SK-N-SH (cell line): ENCODE data around the gene AHDC1.

Experiments
- CTCF ChIP-seq: fragments of 200-600 bp; sonication (generic); IDR thresholded peaks from 2 replicates; pipeline ENCODE4 v1.6.1; 2017; ENCODE audit warnings: antibody characterized with exemption, mild to moderate bottlenecking, moderate library complexity
- ELF1 ChIP-seq: IDR thresholded peaks from 2 replicates; pipeline ENCODE4 v1.4.0; 2012
- EP300 ChIP-seq, 2 experiments: IDR thresholded peaks; 2 replicates each; pipeline versions ENCODE4 v1.4.0 to v1.6.1; 2012; ENCODE audit warnings: borderline replicate concordance in 1 of 2, low read depth in 1 of 2, low read length in 1 of 2
- FOXM1 ChIP-seq: IDR thresholded peaks from 2 replicates; pipeline ENCODE4 v1.4.0; 2012; ENCODE audit warnings: low read depth, mild to moderate bottlenecking
- NFIC ChIP-seq: IDR thresholded peaks from 2 replicates; pipeline ENCODE4 v1.4.0; 2012; ENCODE audit warnings: borderline replicate concordance
- RCOR1 ChIP-seq: fragments of 150-350 bp; IDR thresholded peaks from 2 replicates; pipeline ENCODE4 v1.6.1; 2017; ENCODE audit warnings: antibody characterized with exemption, low read length
- RFX5 ChIP-seq: IDR thresholded peaks from 2 replicates; pipeline ENCODE4 v1.6.1; 2012; ENCODE audit warnings: mild to moderate bottlenecking, improper control_type of control experiment, low read length
- SIN3A ChIP-seq: IDR thresholded peaks from 2 replicates; pipeline ENCODE4 v1.6.1; 2012; ENCODE audit warnings: low read depth, mild to moderate bottlenecking, low read length, moderate library complexity, borderline replicate concordance
- TAF1 ChIP-seq: IDR thresholded peaks from 2 replicates; pipeline ENCODE4 v1.6.1; 2012; ENCODE audit warnings: low read depth, mild to moderate bottlenecking, low read length, moderate library complexity, borderline replicate concordance
- TF ChIP-seq, protein P1 (sequence below): IDR thresholded peaks from 2 replicates; pipeline ENCODE4 v1.6.1; 2012; ENCODE audit warnings: mild to moderate bottlenecking, low read depth, low read length, moderate library complexity
- TF ChIP-seq, protein P2 (sequence below): IDR thresholded peaks from 2 replicates; pipeline ENCODE4 v1.4.0; 2012; ENCODE audit warnings: low read depth, borderline replicate concordance
- TF ChIP-seq, protein P3 (sequence below): fragments of 150-350 bp; IDR thresholded peaks from 2 replicates; pipeline ENCODE4 v1.6.1; 2016; ENCODE audit warnings: mild to moderate bottlenecking, low read depth, low read length
- TF ChIP-seq, protein P4 (sequence below): IDR thresholded peaks from 2 replicates; pipeline ENCODE4 v1.4.0; 2012; ENCODE audit warnings: low read depth

DNA sequence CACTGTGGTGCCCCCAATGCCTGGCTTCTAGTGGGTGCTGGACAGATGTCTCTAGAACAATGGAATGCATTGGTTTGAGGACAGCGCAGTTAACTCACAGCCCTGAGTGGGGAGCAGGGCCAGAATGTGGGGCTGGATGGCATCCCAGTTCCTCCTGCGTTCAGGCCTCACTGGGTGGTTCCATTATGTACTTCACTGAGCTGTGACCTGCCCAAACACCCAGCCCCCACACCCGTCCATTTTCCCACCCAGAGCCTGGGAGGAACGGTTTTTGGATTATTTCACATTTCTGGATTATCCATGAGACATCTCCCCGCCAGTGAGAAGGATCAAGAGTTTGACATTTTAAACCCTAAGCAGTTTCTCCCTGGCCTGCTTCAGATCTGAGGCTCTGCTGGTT, 58.7 kb downstream of the AHDC1 start:
- TF ChIP-seq, protein P1, sequence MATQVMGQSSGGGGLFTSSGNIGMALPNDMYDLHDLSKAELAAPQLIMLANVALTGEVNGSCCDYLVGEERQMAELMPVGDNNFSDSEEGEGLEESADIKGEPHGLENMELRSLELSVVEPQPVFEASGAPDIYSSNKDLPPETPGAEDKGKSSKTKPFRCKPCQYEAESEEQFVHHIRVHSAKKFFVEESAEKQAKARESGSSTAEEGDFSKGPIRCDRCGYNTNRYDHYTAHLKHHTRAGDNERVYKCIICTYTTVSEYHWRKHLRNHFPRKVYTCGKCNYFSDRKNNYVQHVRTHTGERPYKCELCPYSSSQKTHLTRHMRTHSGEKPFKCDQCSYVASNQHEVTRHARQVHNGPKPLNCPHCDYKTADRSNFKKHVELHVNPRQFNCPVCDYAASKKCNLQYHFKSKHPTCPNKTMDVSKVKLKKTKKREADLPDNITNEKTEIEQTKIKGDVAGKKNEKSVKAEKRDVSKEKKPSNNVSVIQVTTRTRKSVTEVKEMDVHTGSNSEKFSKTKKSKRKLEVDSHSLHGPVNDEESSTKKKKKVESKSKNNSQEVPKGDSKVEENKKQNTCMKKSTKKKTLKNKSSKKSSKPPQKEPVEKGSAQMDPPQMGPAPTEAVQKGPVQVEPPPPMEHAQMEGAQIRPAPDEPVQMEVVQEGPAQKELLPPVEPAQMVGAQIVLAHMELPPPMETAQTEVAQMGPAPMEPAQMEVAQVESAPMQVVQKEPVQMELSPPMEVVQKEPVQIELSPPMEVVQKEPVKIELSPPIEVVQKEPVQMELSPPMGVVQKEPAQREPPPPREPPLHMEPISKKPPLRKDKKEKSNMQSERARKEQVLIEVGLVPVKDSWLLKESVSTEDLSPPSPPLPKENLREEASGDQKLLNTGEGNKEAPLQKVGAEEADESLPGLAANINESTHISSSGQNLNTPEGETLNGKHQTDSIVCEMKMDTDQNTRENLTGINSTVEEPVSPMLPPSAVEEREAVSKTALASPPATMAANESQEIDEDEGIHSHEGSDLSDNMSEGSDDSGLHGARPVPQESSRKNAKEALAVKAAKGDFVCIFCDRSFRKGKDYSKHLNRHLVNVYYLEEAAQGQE, result no peak
- no peak for TF ChIP-seq SIN3A
- TF ChIP-seq CTCF, result no peak
- no peak for TF ChIP-seq ELF1
- no peak for TF ChIP-seq NFIC
- TF ChIP-seq TAF1, result no peak
- no peak for TF ChIP-seq RCOR1
- TF ChIP-seq RFX5, result no peak
- TF ChIP-seq, protein P2, sequence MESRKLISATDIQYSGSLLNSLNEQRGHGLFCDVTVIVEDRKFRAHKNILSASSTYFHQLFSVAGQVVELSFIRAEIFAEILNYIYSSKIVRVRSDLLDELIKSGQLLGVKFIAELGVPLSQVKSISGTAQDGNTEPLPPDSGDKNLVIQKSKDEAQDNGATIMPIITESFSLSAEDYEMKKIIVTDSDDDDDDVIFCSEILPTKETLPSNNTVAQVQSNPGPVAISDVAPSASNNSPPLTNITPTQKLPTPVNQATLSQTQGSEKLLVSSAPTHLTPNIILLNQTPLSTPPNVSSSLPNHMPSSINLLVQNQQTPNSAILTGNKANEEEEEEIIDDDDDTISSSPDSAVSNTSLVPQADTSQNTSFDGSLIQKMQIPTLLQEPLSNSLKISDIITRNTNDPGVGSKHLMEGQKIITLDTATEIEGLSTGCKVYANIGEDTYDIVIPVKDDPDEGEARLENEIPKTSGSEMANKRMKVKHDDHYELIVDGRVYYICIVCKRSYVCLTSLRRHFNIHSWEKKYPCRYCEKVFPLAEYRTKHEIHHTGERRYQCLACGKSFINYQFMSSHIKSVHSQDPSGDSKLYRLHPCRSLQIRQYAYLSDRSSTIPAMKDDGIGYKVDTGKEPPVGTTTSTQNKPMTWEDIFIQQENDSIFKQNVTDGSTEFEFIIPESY, result no peak
- no peak for TF ChIP-seq EP300 (IDR thresholded peaks at IDR 0.05; ENCODE audit: borderline replicate concordance in 1 of 2, low read depth in 1 of 2, low read length in 1 of 2)
- TF ChIP-seq FOXM1, result no peak
- TF ChIP-seq, protein P3, sequence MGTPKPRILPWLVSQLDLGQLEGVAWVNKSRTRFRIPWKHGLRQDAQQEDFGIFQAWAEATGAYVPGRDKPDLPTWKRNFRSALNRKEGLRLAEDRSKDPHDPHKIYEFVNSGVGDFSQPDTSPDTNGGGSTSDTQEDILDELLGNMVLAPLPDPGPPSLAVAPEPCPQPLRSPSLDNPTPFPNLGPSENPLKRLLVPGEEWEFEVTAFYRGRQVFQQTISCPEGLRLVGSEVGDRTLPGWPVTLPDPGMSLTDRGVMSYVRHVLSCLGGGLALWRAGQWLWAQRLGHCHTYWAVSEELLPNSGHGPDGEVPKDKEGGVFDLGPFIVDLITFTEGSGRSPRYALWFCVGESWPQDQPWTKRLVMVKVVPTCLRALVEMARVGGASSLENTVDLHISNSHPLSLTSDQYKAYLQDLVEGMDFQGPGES, result no peak
- TF ChIP-seq, protein P4, sequence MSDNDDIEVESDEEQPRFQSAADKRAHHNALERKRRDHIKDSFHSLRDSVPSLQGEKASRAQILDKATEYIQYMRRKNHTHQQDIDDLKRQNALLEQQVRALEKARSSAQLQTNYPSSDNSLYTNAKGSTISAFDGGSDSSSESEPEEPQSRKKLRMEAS, result no peak
